CD1c-positive myeloid dendritic cell (primary cell): ENCODE results near the gene SPEG.

Experiments
- DNase-seq: peaks from one replicate; pipeline ENCODE4 v3.0.0-alpha.2; 2016; ENCODE audit errors: extremely low spot score

SPEG gene

DNA sequence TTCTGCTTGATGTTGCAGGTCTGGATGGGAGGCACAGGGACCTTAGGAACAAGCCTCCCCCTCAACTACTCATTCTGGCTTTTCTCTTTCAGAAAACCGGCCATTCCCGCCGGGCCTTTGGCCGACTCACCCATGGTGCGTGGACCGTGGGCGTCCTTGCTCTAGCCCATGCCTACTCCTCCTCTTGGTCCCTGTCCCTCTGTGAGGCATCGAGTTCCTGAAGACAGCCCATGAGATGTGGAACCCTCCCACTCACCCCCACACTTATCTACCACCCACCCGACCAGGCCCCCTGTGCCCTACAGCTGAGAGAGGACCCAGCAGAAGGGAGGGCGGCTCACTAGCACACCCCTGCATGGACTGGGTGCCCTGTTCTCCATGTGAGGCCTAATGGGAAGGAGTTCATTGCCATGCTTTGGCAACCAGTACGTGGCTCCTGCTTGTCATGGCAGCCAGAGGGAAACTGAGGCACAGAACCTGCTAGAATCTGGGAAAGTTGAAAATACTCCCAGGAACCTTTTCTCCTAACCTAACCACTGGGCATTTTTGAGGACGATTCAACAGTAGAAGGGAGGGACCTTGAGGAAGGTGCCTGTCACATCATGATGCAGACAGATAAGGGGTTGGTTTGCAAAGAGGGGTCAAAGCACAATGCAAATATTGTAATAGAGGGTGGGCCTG is 8.5 kb downstream of the SPEG start:
- no peak for DNase-seq

DNA sequence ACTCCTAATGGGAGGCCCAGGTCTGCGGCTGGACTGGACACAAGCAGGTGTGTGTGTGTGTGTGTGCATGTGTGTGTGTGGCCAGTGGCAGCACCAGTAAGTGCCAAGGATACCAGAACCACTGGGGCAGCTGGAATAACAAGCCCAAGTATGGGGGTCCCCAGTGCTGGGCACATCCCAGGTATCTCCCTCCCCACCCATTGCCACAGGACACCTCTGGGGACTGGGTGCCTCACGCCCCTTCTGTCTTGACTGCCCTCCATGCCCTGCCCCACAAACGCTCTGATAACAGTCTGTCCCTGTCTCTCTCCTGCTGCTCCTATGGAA is 9.0 kb downstream of the SPEG start:
- DNase-seq: no peak

DNA sequence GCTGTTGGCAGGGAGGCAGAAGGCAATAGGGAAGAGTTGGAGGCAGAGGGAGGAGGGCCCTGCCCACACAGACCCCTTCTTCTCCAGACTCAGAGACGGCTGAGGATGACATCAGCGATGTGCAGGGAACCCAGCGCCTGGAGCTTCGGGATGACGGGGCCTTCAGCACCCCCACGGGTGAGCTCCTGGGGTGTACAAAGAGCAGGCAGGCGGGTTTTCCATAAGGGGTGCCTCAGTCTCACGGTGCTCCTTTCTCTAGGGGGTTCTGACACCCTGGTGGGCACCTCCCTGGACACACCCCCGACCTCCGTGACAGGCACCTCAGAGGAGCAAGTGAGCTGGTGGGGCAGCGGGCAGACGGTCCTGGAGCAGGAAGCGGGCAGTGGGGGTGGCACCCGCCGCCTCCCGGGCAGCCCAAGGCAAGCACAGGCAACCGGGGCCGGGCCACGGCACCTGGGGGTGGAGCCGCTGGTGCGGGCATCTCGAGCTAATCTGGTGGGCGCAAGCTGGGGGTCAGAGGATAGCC is 10.0 kb downstream of the SPEG start:
- DNase-seq: no peak

DNA sequence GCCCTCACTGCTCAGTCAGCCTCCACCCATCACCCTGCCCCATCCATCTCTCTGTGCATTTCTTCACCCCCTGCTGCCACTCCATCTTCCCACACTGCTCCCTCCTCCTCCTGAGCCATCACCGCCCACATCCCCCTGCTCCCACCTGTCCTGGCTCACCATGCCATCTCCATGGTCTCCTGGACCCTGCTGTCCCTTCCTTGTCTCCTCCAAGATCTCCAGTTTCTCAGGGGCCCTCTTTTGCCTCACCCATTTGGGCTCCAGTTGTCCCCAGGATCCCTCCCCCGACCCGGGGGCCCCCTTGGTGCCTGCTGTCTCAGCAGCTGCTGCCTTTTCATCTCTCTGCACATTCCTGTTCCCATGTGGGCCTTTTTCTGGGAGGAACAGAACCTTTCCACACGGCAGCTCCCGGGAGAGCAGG is 10.6 kb downstream of the SPEG start:
- no peak for DNase-seq

DNA sequence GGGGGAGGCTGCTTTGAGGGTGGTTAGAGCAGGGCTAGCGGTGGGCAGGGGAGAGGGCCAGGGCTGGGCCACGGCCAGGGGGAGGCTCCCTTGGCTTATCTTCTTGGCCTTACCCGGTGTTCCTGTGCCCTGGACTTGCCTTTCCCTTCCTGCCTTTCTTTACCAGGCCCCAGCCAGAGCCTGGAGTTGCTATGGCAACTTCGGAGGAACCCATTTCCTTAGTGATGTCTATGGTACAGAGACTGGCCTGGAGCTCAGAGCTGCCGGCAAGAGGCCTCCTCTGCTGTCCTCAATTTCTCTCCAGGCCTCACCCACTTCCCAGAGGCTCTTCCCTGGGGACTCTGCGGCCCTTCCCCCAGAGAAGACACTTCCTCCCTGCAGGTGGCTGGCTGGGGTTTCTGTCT is 11.5 kb downstream of the SPEG start:
- no peak for DNase-seq

DNA sequence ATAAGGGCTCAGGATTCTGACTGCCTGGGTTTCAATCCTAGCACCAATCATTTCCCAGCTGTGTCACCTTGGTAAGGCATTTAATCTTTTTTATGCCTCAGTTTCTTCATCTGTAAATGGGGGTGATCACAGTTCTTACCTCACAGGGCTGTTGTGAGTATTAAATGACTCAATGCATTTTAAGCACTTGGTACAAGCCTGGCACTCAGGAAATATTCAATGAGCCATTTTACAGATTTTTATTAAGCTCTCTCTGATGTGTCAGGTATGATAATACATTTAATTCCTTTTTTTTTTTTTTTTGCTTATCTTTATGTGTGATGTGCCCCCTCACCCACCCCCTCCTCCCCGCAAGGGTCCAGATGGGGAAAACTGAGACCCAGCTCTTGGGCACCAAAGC is 12.0 kb downstream of the SPEG start:
- no peak for DNase-seq

DNA sequence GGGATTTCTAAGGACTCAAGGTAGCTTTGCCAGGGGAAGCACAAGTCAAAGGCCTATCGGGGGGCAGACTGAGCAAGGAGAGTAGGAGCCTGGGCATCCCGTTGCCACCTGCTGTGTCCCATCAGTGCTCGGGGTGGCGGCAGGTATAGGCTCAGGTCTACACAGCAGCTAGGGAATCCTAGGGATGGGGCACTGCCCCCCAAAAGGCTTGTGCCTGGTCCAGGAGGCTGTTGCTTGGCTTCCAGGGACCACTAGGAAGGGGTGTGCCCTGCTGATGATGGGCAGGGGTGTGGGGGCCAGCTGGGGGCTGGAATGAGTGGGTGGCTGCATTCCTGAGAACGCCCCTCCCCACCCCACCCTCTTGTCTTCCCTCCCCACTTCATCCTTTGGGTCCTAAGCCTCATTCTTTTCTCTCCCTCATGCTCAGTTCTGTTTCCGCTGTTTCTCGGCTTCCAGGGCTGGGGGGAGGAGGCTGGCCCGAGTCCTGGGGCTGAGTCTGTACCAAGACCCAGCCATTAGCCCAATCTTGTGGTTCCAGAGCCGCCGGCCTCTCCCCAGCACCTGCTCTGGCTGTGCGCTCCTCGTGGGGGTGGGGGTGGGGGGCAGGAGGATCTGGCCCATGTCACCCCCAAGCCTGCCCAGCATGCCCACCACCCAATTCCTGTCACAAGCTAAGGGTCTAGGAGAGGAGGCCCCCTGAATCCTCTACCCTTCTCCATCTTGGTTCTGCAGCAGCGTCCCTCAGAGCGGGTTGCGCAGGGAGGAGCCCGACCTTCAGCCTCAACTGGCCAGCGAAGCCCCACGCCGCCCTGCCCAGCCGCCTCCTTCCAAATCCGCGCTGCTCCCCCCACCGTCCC is 12.8 kb downstream of the SPEG start:
- DNase-seq: no peak

DNA sequence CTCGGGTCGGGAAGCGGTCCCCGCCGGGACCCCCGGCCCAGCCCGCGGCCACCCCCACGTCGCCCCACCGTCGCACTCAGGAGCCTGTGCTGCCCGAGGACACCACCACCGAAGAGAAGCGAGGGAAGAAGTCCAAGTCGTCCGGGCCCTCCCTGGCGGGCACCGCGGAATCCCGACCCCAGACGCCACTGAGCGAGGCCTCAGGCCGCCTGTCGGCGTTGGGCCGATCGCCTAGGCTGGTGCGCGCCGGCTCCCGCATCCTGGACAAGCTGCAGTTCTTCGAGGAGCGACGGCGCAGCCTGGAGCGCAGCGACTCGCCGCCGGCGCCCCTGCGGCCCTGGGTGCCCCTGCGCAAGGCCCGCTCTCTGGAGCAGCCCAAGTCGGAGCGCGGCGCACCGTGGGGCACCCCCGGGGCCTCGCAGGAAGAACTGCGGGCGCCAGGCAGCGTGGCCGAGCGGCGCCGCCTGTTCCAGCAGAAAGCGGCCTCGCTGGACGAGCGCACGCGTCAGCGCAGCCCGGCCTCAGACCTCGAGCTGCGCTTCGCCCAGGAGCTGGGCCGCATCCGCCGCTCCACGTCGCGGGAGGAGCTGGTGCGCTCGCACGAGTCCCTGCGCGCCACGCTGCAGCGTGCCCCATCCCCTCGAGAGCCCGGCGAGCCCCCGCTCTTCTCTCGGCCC is 13.6 kb downstream of the SPEG start:
- DNase-seq: no peak

DNA sequence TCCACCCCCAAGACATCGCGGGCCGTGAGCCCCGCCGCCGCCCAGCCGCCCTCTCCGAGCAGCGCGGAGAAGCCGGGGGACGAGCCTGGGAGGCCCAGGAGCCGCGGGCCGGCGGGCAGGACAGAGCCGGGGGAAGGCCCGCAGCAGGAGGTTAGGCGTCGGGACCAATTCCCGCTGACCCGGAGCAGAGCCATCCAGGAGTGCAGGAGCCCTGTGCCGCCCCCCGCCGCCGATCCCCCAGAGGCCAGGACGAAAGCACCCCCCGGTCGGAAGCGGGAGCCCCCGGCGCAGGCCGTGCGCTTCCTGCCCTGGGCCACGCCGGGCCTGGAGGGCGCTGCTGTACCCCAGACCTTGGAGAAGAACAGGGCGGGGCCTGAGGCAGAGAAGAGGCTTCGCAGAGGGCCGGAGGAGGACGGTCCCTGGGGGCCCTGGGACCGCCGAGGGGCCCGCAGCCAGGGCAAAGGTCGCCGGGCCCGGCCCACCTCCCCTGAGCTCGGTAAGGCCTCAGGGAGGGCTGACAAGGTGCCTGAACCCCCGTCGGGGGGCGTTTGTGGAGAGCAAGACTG is 14.2 kb downstream of the SPEG start:
- no peak for DNase-seq

DNA sequence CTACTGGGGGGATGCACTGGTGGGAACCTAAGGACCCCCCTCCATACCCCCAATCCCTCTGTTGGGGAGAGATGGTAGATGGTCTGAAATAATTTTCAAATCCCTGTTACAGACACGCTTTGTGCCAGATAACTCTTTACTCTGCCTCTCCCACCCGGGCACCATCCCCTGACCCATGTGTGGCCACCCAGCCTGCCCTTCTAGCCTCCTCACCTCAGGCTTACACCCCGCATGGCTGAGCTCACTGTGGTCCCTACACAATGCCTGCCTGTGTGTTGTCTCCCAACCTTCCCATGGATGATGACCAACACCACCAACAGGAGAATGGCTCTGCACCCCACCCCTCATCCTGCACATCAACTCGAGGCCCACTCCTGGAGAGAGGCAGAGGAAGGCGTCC is 15.0 kb downstream of the SPEG start:
- DNase-seq: no peak

DNA sequence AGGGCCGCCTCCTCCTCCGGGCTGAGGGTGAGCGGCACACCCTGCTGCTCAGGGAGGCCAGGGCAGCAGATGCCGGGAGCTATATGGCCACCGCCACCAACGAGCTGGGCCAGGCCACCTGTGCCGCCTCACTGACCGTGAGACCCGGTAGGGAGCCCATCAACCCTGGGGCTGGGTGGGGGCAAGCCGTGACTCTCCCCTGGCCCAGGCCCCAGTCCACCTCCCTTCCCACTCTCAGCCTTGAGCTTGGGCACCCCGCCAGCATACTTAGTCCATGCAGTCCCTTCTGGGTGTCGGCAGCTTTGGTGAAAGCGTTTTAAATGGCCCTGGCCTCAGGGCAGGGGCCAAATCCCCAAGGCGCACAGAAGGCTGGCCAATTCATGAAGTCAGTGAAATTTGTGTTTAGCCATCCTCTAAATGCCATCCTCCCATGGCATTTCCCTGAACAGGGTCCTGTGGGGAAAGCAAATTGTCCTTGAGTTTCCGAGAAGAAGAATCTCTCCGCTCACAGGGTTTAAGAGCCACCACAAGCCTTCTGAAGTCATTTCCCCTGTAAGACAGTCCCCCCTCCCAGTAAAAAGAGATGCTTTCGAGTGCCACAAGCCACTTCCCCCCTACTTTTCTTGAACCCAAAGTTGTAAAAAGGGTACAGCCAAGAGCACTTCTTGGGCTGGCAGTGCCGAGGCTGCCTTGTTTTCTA is 17.2 kb downstream of the SPEG start:
- no peak for DNase-seq

DNA sequence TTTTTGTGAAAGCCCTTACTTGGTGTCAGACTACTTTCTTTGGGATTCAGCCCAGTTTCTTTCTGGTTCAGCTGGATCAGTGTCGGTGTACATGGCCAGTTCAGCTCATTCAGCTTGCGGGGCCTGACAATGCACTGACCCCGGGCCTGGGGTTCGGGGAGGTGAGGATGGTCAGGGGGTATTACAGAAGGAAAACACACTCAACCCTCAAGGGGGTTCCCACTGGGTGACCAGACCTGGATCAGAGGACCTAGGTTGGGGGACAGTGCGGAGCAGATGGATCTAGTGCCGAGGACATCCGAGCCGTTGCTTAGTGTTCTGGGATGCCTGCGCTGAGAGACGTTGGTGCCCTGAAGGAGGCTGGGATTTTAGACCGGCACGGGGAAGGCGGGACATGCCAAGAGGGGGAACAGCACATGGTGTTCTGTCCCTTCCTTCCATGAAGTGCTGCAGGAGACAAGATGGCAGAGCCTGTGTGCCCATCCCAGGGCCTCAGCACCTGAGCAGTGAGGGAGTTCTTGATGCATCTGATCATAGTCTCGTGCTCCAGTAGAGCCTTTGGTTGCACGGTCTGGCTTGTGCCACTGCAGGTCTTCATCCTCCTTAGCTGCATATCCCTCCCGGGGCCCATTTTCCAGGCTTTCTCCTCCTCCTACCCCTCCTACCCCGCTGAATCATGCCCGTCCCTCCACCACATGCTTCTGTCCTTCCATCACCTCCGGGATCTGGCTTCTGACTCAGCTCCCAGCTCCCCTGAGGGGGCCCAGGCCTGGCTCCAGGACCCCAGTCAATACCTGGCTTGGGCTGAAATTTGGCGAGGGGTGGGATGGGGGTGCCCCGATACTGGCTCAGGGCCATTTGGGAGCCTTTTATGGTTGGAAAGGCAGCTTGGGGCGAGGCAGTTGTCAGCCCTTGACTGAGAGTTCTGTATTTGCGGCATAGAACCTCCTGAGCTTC is 18.0 kb downstream of the SPEG start:
- DNase-seq: no peak

DNA sequence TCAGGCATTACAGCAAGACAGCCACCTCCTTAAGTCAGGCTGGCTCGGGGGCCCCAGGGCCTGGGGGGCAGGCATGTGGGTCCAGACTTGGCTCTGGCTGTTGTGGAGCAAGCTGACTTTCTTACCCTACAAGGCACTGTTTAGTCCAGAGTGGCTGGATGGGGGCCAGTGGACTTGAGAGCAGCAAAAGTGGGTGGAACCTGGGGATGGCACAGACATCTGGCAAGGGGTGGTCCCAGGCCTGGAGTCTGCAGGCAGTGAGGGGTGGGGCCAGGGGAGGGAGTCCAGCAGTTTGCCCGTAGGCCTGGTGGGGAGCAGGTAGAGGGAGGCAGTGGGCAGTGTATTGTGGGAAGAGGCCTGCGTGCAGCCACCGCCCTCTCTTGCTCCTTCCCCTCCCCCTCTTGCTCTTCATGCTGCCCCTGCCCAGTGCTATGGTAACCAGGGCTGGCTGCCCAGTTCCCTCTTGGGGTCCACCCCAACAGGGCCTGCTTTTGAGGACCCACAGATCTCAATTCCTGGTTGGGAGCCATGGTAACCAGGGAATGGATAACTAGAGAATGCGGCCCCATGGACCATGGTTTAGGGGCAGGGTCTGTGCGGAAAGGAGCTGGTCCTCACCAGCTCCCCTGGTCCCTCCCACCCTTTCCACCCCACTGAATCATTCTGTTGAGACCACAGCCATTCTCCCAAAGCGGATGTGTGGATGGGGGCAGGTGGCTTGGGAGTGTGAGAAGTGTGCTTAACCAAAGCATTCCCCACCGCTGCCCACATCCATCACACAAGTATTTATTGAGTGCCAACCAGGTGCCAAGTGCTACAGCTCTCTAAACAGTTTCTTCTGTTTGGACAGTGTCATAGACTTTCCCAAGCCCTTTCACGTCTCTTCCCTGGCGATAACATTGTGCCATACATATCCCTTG is 19.3 kb downstream of the SPEG start:
- no peak for DNase-seq

DNA sequence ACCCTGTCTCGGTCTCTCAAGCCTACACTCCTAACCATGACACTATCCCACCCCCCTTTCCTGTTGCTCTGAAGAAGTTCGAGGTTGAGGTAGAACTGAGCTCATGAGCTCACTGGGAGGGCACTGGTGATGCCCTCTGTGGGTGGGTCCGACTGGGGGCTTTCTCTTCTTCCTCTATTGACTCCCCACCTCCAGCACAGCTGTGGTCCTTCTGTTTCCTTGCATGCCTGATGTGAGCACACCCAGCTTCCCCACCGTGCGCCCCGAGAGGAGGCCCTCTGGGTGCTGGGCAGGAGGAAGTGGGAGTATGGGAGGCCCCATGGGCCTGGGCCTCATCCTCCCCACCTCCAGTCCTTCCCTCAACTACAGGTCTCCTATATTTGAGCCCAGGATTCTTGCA is 20.9 kb downstream of the SPEG start:
- peak; percentile 23 for DNase-seq

DNA sequence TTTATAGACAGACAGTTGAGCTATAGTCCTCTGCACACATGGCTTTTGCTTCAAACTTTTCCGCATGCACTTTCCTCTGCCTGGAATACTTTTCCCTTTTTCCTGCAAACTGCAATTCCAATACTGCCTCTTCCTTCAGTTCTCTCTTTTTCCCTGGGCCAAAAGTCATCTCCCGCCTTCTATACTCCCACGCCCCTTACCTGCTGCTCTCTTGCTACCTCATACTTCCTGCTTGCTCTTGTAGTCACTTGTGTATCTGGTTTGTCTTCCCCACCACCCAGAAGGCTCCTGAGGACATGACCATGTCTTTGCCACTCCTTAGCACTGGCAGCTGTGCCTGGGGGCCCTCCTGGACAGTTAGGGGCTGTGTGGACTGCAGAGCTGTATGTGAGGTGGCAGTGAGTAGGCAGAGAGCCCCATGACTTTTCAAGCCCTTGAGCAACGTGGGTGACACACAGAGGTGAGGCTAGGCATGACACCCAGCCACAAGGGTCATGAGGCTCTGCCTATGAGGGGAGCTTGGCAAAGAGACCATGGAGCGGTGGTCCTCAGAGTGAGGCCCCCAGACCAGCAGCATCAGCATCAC is 23.2 kb downstream of the SPEG start:
- DNase-seq: peak; percentile 18

DNA sequence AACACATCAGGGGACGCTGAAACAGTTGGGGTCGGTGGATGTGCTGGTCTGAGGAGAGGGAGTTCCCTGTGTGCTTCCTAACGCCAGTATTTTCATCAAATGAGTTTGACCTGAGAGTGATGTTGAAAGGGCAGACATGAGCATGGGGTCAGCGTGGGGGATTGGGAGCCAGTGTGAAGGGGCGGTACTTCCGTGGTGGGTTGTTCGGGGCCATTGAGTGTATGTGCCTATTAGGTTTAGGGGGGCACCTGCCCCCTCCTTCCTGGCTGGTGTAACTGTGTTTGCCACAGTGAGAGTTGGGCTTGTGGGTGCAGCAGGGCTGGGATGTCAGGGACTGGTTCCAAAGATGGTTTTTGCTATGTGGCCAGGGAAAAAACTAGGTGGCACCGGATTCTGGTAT is 24.4 kb downstream of the SPEG start:
- DNase-seq: no peak

DNA sequence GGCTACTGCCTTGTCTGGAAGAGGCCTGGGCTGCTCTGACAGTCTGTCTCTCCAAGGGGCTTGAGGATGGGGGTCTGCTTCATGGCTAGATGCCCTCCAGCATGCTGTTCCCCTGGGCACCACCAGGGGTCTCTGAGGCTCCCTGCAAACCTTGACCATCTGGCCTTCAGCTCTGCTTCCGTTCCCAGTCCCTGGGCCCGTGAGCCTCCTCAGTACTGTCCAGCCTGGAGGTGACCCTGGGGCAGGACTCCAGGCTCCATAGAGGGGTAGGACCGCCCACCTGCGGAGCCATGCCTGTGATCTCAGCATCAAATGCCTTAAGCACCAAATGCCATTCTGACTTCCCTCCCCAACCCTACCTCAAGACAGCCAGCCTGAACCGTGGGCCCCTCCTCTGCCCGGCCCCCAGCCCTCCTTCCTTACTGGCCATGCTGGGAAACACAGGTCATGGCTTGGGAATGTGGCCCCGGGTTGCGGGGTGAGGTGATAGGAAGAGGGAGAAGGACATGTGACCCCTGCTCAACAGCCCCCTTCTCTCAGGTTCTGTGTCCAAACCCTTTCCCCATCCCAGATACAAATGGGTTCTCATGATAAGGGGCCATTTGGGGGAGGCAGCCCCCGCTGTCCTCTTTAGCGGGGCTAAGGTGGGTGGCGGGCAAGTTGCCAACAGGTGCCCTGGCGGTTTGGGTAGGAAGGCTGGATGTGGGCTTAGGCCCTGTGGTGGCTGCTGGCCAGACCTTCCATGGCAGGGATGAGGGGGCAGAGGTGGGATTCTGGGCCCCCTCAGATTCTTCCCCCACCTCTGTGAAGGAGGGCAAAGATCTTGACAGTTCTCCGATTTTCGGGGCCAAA is 25.0 kb downstream of the SPEG start:
- peak; percentile 49 for DNase-seq

DNA sequence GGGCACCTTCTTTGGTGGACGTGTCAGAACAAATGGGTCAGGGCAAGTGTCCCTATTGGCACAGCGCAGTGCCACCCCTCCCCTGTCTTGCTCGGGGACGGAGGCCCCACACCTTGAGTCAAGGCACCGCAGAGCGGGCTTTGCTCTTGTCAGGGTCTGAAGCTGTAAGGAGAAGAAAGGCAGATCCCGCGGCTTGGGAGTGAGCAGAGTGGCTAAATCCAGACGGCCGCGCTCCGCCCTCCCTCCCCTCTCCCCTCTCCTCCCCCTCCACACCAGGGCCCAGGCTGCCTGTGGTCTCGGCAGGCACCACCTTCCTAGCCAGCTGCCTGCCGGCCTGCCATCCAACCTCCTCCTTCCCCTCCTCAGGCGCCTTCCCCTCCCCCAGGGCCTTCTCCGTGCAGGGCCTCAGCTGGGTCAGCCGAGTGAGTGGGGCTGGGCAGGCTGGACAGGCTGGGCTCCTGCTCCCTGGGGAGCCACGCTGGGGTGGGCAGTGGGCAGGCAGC is 25.8 kb downstream of the SPEG start:
- no peak for DNase-seq
